IPS-NIHi7 (cell line): ENCODE data around the gene MED27.

ENCODE experiments used
- DNase-seq: peaks from one replicate; pipeline ENCODE4 v3.0.0; 2012; ENCODE audit warnings: mixed read lengths; ENCODE audit errors: extremely low spot score

MED27 gene

GRCh38 chr9:131965841-131966240, 113.8 kb downstream of the MED27 start:
- DNase-seq, result no peak

- DNase-seq, result no peak
Measured at GRCh38 chr9:131965103-131965502, 114.6 kb downstream of the MED27 start.

- DNase-seq, result no peak
Measured at GRCh38 chr9:131963072-131964030, 116.3 kb downstream of the MED27 start.

DNA sequence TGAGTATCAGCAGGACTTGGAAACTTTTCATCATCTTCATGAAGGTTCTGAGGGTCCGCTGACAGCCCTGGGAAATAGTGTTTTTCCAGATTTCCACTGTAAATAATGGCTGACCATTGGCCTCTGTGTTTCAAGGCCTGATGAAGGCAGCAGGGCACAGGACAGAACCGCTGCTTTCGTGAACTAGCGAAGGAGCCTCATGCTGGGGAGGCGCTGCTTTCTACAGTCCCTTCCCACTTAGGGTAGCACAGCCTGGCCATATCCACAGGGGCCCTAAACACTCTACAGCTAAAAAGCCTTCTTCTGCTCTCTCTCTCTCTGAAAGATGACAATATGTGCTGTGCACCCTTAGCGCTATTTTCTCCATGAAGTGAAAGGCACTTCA, 118.2 kb downstream of the MED27 start:
- no peak for DNase-seq

GRCh38 chr9:131960851-131961495, 118.7 kb downstream of the MED27 start:
- no peak for DNase-seq

DNA sequence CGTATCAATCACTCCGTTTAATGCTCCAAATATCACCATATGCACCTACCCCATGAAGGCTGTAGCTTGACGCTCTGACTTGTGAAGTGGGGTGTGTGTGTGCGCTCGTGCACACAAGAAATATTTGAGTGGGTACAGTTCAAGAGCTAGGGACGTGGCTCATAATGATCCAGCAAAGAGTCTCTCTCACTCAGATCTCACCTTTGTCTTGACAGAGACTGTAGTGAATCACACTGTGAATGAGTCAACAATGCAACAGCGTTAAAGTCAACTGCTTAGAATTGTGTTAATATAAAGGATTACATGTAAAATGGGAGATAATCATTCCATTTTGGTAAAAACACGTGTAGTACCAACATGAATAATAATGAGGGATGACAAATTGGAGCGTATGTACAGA, 119.4 kb downstream of the MED27 start:
- no peak for DNase-seq

DNA sequence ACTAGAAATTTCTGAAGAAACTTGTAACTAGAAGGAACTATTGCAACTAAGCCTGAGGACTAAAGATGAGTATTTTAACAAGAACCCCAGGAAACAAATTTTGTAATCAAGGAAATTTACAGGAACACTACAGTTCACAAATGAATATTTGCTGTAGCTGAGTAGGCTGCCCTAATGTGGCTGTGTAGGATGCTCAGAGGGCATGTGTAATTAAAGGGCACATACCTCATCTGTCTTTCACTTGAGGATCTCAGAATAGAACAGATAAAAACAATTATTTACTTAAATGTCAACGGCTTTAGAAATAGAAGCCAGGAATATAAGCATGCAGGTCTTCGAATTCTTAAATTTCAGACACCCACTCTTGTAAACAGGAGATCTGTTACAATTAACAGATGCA, 119.8 kb downstream of the MED27 start:
- DNase-seq, result no peak

DNA sequence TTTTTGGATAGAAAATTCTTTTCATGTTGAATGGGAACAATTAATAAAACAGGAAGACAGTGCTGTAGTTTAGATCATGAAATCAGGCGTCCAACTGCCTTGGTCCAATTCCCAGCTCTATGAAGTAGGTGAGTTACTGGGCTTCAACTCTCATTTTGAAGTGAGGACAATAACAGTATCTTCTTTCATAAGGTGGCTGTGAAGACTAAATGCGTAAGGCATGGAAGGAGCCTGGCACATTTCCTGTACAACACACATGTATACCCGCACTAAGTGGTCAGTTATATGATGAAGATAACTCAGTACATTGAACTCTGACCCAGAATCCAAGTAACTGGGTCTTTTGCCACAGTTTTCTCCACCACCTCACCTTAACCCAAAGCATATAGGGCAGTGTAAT, 120.6 kb downstream of the MED27 start:
- no peak for DNase-seq

- peak; percentile 57 for DNase-seq
Measured at GRCh38 chr9:131954299-131954698, 125.4 kb downstream of the MED27 start.

DNA sequence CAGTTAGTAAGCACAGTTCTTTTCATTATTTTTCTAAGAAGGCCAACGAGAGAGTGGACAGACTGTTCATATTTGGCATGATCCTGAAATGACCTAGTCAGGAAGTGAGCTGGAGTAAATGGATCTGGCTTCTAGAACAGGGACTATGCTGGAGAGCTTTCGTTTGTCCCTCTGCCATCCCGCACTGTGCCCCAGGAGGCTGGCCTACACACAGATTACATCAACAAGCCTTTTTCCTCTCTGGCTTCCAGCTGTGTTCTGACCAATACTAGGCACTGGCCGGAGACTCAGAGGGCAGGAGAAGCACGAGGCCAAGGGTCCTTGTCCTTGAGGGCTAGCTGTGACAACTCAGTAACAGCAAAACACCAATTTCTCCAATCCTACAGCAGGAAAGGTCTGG, 127.8 kb downstream of the MED27 start:
- no peak for DNase-seq

GRCh38 chr9:131951155-131951554, 128.5 kb downstream of the MED27 start:
- DNase-seq, result no peak

DNA sequence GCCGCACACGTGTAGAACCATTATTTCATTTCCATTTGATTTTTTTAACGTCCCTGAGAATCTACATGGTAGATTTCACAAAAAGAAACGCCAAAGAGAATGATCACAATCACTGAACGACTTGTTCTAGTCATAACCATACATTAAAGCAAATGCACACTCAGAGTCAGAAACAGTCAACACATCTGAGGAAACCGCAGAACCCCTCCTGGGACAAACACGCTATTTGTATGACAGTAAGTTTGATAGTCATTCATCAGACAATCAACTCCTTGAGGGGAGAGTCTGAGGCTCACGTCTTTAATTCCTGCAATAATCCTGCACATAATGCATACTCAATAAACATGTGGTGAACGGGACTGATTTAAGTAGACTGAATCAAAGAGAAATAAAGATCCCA, 129.2 kb downstream of the MED27 start:
- no peak for DNase-seq

GRCh38 chr9:131946180-131946579, 133.5 kb downstream of the MED27 start:
- no peak for DNase-seq

DNA sequence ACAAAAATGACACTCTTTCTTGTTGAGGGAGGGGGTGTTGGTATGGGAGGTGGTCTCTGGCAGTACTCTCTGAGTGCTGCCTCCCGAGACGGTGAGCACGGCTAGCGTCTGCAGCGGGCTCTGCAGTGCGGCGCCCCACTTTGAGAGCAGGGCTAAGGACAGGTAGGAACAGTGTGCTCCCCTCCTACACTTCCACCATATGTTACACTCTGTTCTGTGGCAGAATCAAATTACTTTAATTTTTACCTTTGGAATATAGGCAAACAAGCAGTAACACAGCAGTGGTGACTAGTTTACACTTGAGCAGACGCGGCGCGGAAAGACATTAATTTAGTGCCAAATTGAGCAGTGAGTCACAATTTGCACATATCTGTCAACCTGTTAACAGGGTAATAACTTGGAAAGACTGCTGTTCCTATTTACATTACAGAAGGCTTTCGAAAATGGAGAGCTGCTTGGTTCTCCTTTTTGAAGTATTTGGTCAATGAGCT, 136.3 kb downstream of the MED27 start:
- no peak for DNase-seq

- no peak for DNase-seq
Measured at GRCh38 chr9:131942146-131942720, 137.4 kb downstream of the MED27 start.

DNA sequence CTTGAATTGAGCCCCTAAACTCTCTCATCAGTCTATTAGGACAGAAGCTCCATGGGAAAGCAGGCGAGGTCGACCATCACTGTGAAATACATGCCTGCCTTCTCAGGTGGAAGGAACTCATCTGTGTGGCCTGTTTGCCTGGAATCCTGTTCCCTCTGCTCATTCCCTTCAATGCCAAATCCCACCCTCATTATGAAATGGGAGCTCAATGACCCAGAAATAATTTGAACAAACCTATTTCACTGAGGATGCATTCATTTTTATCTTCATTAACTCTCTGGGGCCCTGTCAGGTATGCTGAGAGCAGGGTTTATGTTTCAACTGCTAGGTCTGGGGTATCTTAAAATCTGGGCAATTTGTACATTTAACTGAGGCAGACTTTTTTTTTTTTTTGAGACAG, 142.2 kb downstream of the MED27 start:
- DNase-seq, result no peak

GRCh38 chr9:131936929-131937328, 142.7 kb downstream of the MED27 start:
- no peak for DNase-seq

GRCh38 chr9:131934673-131935072, 145.0 kb downstream of the MED27 start:
- DNase-seq, result no peak

GRCh38 chr9:131927091-131927490, 152.6 kb downstream of the MED27 start:
- no peak for DNase-seq

DNA sequence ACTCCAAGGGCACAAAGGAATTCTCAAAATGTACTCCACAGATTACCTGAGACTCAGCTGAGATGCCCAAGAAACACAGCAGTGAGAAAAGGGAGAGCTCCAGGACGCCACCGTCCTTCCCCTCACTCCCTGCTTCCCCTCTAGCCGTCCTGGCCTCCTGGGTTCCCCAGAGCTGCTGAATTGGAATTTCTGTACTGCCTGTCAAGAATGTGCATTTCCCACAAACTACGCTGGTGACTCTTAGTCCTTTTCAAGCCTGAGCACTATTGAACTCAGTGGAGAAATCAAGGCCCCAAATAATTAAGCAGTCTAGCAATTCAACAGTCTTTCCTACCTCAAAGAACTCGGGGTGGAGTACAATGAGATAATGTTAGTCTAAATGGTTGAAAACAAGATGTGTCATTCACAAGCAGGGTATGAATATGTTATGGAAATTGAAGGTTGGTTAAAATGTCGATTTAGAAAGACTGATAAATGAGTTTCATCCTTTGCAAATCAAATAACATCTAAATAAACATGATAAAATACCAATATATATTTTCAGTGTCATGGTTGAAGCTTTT, 153.2 kb downstream of the MED27 start:
- DNase-seq, result no peak

- no peak for DNase-seq
Measured at GRCh38 chr9:131925677-131926177, 153.9 kb downstream of the MED27 start.

DNA sequence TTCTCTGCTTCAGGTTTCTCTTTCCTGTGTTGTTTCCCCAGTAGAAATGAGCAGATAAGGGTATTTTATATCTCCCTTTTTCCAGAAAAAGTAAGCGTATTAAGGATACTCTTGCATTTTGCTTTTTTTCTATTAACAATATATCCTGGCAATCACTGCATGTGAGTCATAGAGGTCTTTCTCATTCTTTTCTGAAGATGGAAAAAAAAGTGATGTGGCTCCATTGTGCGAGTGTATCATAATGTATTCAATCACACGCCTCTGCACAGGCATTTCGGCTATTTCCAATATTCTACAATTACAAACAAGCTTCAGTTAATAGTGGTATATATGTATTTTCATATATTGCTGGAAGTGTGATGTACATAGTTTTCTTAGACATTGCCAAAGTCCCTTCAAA, 155.9 kb downstream of the MED27 start:
- DNase-seq, result no peak
